GM19351 (cell line): Measurements from ENCODE around the gene PLEKHN1.
A peak's percentile ranks its signal among the peaks of the same experiment; 100 is the strongest.

ENCODE experiments used
- ATAC-seq: cut with Tn5 transposase; IDR thresholded peaks from one replicate; pipeline ENCODE4 v1.9.1; 2021; ENCODE audit warnings: mild to moderate bottlenecking, moderate library complexity; ENCODE audit not compliant: unreplicated experiment

The PLEKHN1 gene

GRCh38 chr1:966135-966703, at the start of gene PLEKHN1:
PLEKHN1 (plus strand) TSS chr1:966482; CDS start chr1:966532, 50 bp downstream.
- ATAC-seq, result peak; percentile 42

- ATAC-seq, result no peak
Measured at GRCh38 chr1:917076-917459, 49.2 kb upstream of the PLEKHN1 start.

- no peak for ATAC-seq
Measured at GRCh38 chr1:917466-918091, 48.7 kb upstream of the PLEKHN1 start.

- no peak for ATAC-seq
Measured at GRCh38 chr1:918353-918752, 47.9 kb upstream of the PLEKHN1 start.

GRCh38 chr1:918843-919242, 47.4 kb upstream of the PLEKHN1 start:
- no peak for ATAC-seq

- ATAC-seq, result no peak
Measured at GRCh38 chr1:919271-919872, 46.9 kb upstream of the PLEKHN1 start.

GRCh38 chr1:920010-920409, 46.3 kb upstream of the PLEKHN1 start:
- no peak for ATAC-seq

GRCh38 chr1:920521-920920, 45.8 kb upstream of the PLEKHN1 start:
- ATAC-seq, result no peak

GRCh38 chr1:921011-921837, 45.1 kb upstream of the PLEKHN1 start:
- no peak for ATAC-seq

- no peak for ATAC-seq
Measured at GRCh38 chr1:923131-923990, 42.9 kb upstream of the PLEKHN1 start, which contains the start of gene SAMD11. SAMD11 (plus strand) TSS chr1:923923; CDS start chr1:924432, 509 bp downstream.

GRCh38 chr1:923991-924655, 42.2 kb upstream of the PLEKHN1 start:
- ATAC-seq, result no peak

- no peak for ATAC-seq
Measured at GRCh38 chr1:924656-925560, 41.4 kb upstream of the PLEKHN1 start.

- no peak for ATAC-seq
Measured at GRCh38 chr1:925561-926421, 40.5 kb upstream of the PLEKHN1 start.

- ATAC-seq, result no peak
Measured at GRCh38 chr1:927234-927633, 39.0 kb upstream of the PLEKHN1 start.

- no peak for ATAC-seq
Measured at GRCh38 chr1:927748-928147, 38.5 kb upstream of the PLEKHN1 start.

- ATAC-seq, result no peak
Measured at GRCh38 chr1:928825-929661, 37.2 kb upstream of the PLEKHN1 start.
